Right cardiac atrium (tissue), 5 donors: ENCODE measurements around the gene CYCS. TPM values are rescaled to one million over a fixed set of nuclear protein-coding genes. Genes with fewer than 3 reads are reported as not detected.

Experiments used
- polyA plus RNA-seq: library from polyadenylated mRNA; stranded (reverse); fragments of 200-250 nt; gene quantifications from one replicate; pipeline ENCODE4 v1.2.3, GENCODE V29; 2013
- total RNA-seq, 4 donors: library from RNA; stranded (reverse); fragmentation: NEBNext Ultra II Directional; extraction: Animal tissue kit (Norgen Biotek cat#: 25700); gene quantifications; one replicate each; pipeline ENCODE4 v1.2.1, GENCODE V29; 2021
- donor health status: healthy with polysubstance abuse.
- donor health status: DM: no; HTN: yes; CAD: no.
- donor health status: DM: no; HTN: no; CAD: no.
- donor health status: DM: no; HTN: yes; CAD: no; lungs with severe emphysema.
- donor health status: DM: yes; HTN: yes; CAD: no.

Gene CYCS
- total and polyA plus RNA-seq, 5 donors: 504 to 708 (median 653) TPM

Other genes with a start within 250 kb of the CYCS start
- 10 to 100 TPM in 2 of 4 donors, 1 to 10 TPM in 2; 9.0 to 12.9 (median 10.4) TPM for gene OSBPL3, start 145.1 kb downstream of the CYCS start, total RNA-seq
- gene OSBPL3, start 145.1 kb downstream of the CYCS start, polyA plus RNA-seq: 3.2 TPM
- gene NPVF, start 103.2 kb upstream of the CYCS start, total RNA-seq: not detected
- not detected for gene NPVF, start 103.2 kb upstream of the CYCS start, polyA plus RNA-seq